HepG2 (cell line): ENCODE measurements around the gene SEC16A. TPM values are rescaled to one million over a fixed set of nuclear protein-coding genes. Genes with fewer than 3 reads are reported as not detected.
A peak's percentile ranks its signal among the peaks of the same experiment; 100 is the strongest.

ENCODE experiments used
- CAMTA2 ChIP-seq: sonication (generic); formaldehyde crosslinking; IDR thresholded peaks from 2 replicates; pipeline ENCODE4 v1.4.0; 2020; ENCODE audit warnings: mild to moderate bottlenecking, missing genetic modification reagents, borderline replicate concordance
- CSRNP1 ChIP-seq: sonication (generic); formaldehyde crosslinking; IDR thresholded peaks from 2 replicates; pipeline ENCODE4 v1.8.1; 2023; ENCODE audit warnings: mild to moderate bottlenecking, missing genetic modification reagents
- EEA1 ChIP-seq: sonication (generic); formaldehyde crosslinking; IDR thresholded peaks from 2 replicates; pipeline ENCODE4 v1.5.1; 2020; ENCODE audit warnings: mild to moderate bottlenecking, missing genetic modification reagents, borderline replicate concordance
- EP300 ChIP-seq, 3 experiments: sonication (generic) in 1 of 3; formaldehyde crosslinking in 1 of 3; IDR thresholded peaks; 2 replicates each; pipeline versions ENCODE4 v1.5.1 to v1.6.1; 2011 to 2020; ENCODE audit warnings: low read depth in 2 of 3, low read length in 2 of 3, borderline replicate concordance in 1 of 3, improper control_type of control experiment in 1 of 3, mild to moderate bottlenecking in 1 of 3, missing genetic modification reagents in 1 of 3, moderate library complexity in 1 of 3
- ETS1 ChIP-seq: sonication (generic); formaldehyde crosslinking; IDR thresholded peaks from 2 replicates; pipeline ENCODE4 v1.4.0; 2020; ENCODE audit warnings: missing genetic modification reagents
- FOXP1 ChIP-seq, 2 experiments: fragments of 450-650 bp in 1 of 2; IDR thresholded peaks; 2 replicates each; pipeline ENCODE4 v1.6.1; 2017 to 2018; ENCODE audit warnings: antibody characterized with exemption in 1 of 2
- GATAD2A ChIP-seq: IDR thresholded peaks from 2 replicates; pipeline ENCODE4 v1.6.1; 2016
- HNF1B ChIP-seq: sonication (generic); formaldehyde crosslinking; IDR thresholded peaks from 2 replicates; pipeline ENCODE4 v1.5.1; 2020; ENCODE audit warnings: mild to moderate bottlenecking, moderate library complexity, missing genetic modification reagents
- KLF6 ChIP-seq: IDR thresholded peaks from 2 replicates; pipeline ENCODE4 v1.8.0; 2016; ENCODE audit warnings: missing biosample characterization, missing genetic modification reagents
- KMT2B ChIP-seq: IDR thresholded peaks from 2 replicates; pipeline ENCODE4 v1.6.1; 2016; ENCODE audit warnings: missing genetic modification reagents, missing compliant biosample characterization
- MIER2 ChIP-seq: IDR thresholded peaks from 2 replicates; pipeline ENCODE4 v1.6.1; 2016; ENCODE audit warnings: missing biosample characterization, missing genetic modification reagents
- MZF1 ChIP-seq: sonication (generic); formaldehyde crosslinking; IDR thresholded peaks from 2 replicates; pipeline ENCODE4 v1.8.1; 2023; ENCODE audit warnings: mild to moderate bottlenecking, missing genetic modification reagents, borderline replicate concordance
- PRMT3 ChIP-seq: sonication (generic); formaldehyde crosslinking; IDR thresholded peaks from 2 replicates; pipeline ENCODE4 v1.8.1; 2022; ENCODE audit warnings: low read depth, mild to moderate bottlenecking, moderate library complexity, missing genetic modification reagents, borderline replicate concordance
- SATB2 ChIP-seq: sonication (generic); formaldehyde crosslinking; IDR thresholded peaks from 2 replicates; pipeline ENCODE4 v1.5.0; 2020; ENCODE audit warnings: missing genetic modification reagents
- SSRP1 ChIP-seq: IDR thresholded peaks from 2 replicates; pipeline ENCODE4 v1.6.1; 2016; ENCODE audit warnings: control low read depth
- TBX2 ChIP-seq: sonication (generic); formaldehyde crosslinking; IDR thresholded peaks from 2 replicates; pipeline ENCODE4 v1.5.0; 2020; ENCODE audit warnings: missing genetic modification reagents, mild to moderate bottlenecking, borderline replicate concordance
- TCF7L2 ChIP-seq: IDR thresholded peaks from 2 replicates; pipeline ENCODE4 v1.6.1; 2011; ENCODE audit warnings: mild to moderate bottlenecking, low read depth, low read length, moderate library complexity
- THAP8 ChIP-seq: sonication (generic); formaldehyde crosslinking; IDR thresholded peaks from 2 replicates; pipeline ENCODE4 v1.5.1; 2020; ENCODE audit warnings: missing genetic modification reagents, mild to moderate bottlenecking, borderline replicate concordance
- ZBTB25 ChIP-seq: IDR thresholded peaks from 2 replicates; pipeline ENCODE4 v1.6.1; 2018; ENCODE audit warnings: missing genetic modification reagents
- ZNF317 ChIP-seq: sonication (generic); formaldehyde crosslinking; IDR thresholded peaks from 2 replicates; pipeline ENCODE4 v1.5.0; 2020; ENCODE audit warnings: mild to moderate bottlenecking, missing genetic modification reagents
- ZNF329 ChIP-seq: sonication (generic); formaldehyde crosslinking; IDR thresholded peaks from 2 replicates; pipeline ENCODE4 v1.9.0; 2021; ENCODE audit warnings: low read depth, mild to moderate bottlenecking, missing genetic modification reagents
- ZNF430 ChIP-seq: sonication (generic); formaldehyde crosslinking; IDR thresholded peaks from 2 replicates; pipeline ENCODE4 v1.9.0; 2021; ENCODE audit warnings: mild to moderate bottlenecking, missing genetic modification reagents
- ZNF44 ChIP-seq: sonication (generic); formaldehyde crosslinking; IDR thresholded peaks from 2 replicates; pipeline ENCODE4 v1.5.1; 2020; ENCODE audit warnings: mild to moderate bottlenecking, missing genetic modification reagents
- ZNF510 ChIP-seq: sonication (generic); formaldehyde crosslinking; IDR thresholded peaks from 2 replicates; pipeline ENCODE4 v1.4.0; 2020; ENCODE audit warnings: low read depth, mild to moderate bottlenecking, missing genetic modification reagents
- polyA plus RNA-seq, 8 experiments: library from polyadenylated mRNA; depleted of rRNA in 3 of 8; stranded (reverse) in 7 of 8; unstranded in 1 of 8; fragments of >200 nt; fragmentation: Illumina TruSeq in 4 of 8; extraction: Trizol in 4 of 8; gene quantifications; 2 replicates each; pipeline versions ENCODE4 v1.2.1 to v1.2.3, GENCODE V29; 2011 to 2016; ENCODE audit warnings: low read depth in 4 of 8, missing spikeins in 1 of 8, mixed read lengths in 1 of 8; ENCODE audit not compliant: insufficient read depth in 1 of 8
- total RNA-seq, 5 experiments: library from RNA; depleted of rRNA; stranded (reverse); fragments of >200 nt; fragmentation: Illumina TruSeq; extraction: Trizol; gene quantifications; 2 replicates each; pipeline ENCODE4 v1.2.3, GENCODE V29; 2016; ENCODE audit warnings: low read depth in 1 of 5

Gene SEC16A
- total and polyA plus RNA-seq, 2 of the 13 experiments (the other 11 are each of a cell fraction or from before 2014, with no cell fraction given): 15.9 to 18.9 TPM

- no peak for TF ChIP-seq CSRNP1
- no peak for TF ChIP-seq SSRP1 (CRISPR knock-in tag)
- no peak for TF ChIP-seq KMT2B
- TF ChIP-seq ZNF510 (CRISPR knock-in tag): no peak
- TF ChIP-seq TBX2: 0 out of 2 replicates have a peak, but pooled peaks have one; percentile 23
- TF ChIP-seq MZF1: no peak
- TF ChIP-seq PRMT3 (CRISPR knock-in tag): no peak
- TF ChIP-seq TCF7L2: no peak
- no peak for TF ChIP-seq ZNF317 (CRISPR knock-in tag)
- 0 out of 2 replicates have a peak, but pooled peaks have one; percentile 17 for TF ChIP-seq ZNF430 (CRISPR knock-in tag)
- TF ChIP-seq GATAD2A (CRISPR knock-in tag): no peak
- TF ChIP-seq HNF1B (CRISPR knock-in tag): no peak
- 0 out of 2 replicates have a peak, but pooled peaks have one; percentile 12 for TF ChIP-seq EEA1 (CRISPR knock-in tag)
- TF ChIP-seq ZNF44 (CRISPR knock-in tag): no peak
- TF ChIP-seq ETS1 (CRISPR knock-in tag): no peak
- TF ChIP-seq EP300 (IDR thresholded peaks at IDR 0.05; ENCODE audit: low read depth in 2 of 2, low read length in 2 of 2): no peak
- TF ChIP-seq EP300 (CRISPR knock-in tag; IDR thresholded peaks at IDR 0.05; ENCODE audit: borderline replicate concordance): no peak
- no peak for TF ChIP-seq ZBTB25 (CRISPR knock-in tag)
- no peak for TF ChIP-seq SATB2 (CRISPR knock-in tag)
- TF ChIP-seq FOXP1 (IDR thresholded peaks at IDR 0.05): no peak
- TF ChIP-seq FOXP1 (CRISPR knock-in tag; IDR thresholded peaks at IDR 0.05): no peak
- no peak for TF ChIP-seq KLF6 (CRISPR knock-in tag)
- TF ChIP-seq MIER2 (CRISPR knock-in tag): no peak
- TF ChIP-seq THAP8: no peak; the same call in 1 of the 2 replicates
- TF ChIP-seq ZNF329 (CRISPR knock-in tag): no peak
- no peak for TF ChIP-seq CAMTA2 (CRISPR knock-in tag)
Observed at GRCh38 chr9:136399176-136400037, 83.4 kb downstream of the SEC16A start (continued).
